ENCODE data around the gene RBM10. TPM values are rescaled to one million over a fixed set of nuclear protein-coding genes. Genes with fewer than 3 reads are reported as not detected.

The RBM10 gene, protein sequence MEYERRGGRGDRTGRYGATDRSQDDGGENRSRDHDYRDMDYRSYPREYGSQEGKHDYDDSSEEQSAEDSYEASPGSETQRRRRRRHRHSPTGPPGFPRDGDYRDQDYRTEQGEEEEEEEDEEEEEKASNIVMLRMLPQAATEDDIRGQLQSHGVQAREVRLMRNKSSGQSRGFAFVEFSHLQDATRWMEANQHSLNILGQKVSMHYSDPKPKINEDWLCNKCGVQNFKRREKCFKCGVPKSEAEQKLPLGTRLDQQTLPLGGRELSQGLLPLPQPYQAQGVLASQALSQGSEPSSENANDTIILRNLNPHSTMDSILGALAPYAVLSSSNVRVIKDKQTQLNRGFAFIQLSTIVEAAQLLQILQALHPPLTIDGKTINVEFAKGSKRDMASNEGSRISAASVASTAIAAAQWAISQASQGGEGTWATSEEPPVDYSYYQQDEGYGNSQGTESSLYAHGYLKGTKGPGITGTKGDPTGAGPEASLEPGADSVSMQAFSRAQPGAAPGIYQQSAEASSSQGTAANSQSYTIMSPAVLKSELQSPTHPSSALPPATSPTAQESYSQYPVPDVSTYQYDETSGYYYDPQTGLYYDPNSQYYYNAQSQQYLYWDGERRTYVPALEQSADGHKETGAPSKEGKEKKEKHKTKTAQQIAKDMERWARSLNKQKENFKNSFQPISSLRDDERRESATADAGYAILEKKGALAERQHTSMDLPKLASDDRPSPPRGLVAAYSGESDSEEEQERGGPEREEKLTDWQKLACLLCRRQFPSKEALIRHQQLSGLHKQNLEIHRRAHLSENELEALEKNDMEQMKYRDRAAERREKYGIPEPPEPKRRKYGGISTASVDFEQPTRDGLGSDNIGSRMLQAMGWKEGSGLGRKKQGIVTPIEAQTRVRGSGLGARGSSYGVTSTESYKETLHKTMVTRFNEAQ
- total RNA-seq (2022) (41.0 and 41.2 TPM in 2 replicates), Bru-seq, nascent RNA (percentile 72 among the genes with signal in this experiment), BruChase-seq, experiment 1, labeled RNA remaining after a 2-hour chase (percentile 71 among the genes with signal in this experiment), BruChase-seq, experiment 2, labeled RNA remaining after a 6-hour chase (percentile 76 among the genes with signal in this experiment)
- long read RNA-seq, transcript RBM10-203 (24 exons, 3,747 nt), result major isoform, 8 of 49 reads
- long read RNA-seq, transcript RBM10-202 (23 exons, 3,108 nt), result minor isoform, 5 of 49 reads
- long read RNA-seq, partial matches to known transcripts, result 20 of 49 reads
- long read RNA-seq, other reads (novel, unspliced or antisense), result 13 of 49 reads

DNA sequence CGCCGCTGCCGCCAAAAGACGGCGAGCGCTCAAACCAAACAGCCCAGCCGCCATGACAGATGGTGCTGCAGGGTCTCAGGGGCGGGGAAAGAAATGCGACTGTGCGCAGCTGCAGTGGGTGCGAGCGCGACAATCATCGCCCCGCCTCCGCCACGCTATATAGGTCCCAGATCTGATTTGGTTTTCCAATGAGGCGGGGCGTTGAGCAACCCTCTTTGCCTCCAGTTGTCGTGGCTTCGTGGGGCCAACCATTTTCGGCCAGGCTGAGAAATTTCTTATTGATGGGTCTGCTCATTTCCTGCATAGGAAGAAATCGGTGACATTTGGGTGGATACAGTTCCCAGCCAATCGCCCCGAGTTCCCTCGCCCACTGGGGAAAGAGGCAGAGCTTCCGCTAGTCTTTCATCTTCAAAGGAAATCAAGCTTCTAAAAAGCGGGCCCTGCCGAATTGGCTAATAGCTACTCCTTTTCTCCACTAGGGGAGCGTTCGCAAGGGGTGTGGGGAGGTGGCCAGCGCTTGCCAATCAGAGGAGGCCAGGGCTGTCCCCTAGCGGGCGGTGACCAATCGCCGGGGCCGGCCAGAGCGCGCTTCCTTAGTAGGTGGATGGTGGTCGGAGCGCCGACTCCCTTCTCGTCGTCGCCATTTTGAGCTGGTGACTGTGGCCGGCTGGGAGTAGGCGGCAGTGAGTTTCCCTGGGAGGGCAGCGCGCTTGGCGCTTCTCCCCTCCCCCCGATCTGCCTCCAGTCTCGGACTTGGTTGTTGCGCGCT is at the start of gene RBM10, which contains the start of gene NDUFB11:
TSS of gene RBM10 (plus strand) at position 596 of the 769 bp plus-strand sequence. CDS start 2,261 bp downstream, outside the sequence.
TSS of gene NDUFB11 (minus strand) at position 77 of the 769 bp plus-strand sequence. CDS start at position 54, 23 bp downstream.
- Histone ChIP-seq H3K36me3 (ENCODE audit: control insufficient read depth, insufficient read depth, low read length) (no peaks in the 10 kb centered on the region; the same call in 1 of the 2 replicates), H3K4me1 (no peaks in the 10 kb centered on the region), H3K4me3 (ENCODE audit: low read depth, low read length) (peak within 1 kb of the TSS; percentile 94), H3K27me3 (replicated peaks; ENCODE audit: control insufficient read depth, insufficient read depth, low read length) (no peaks in the 10 kb centered on the region), H3K9me3 (no peaks in the 10 kb centered on the region)
- H3K4me1 Mint-ChIP-seq (ENCODE audit: low read depth, unreplicated experiment), result peaks cover 7% of the 10 kb centered on the region
- peak within 1 kb of the TSS; percentile 92 for H3K4me3 Mint-ChIP-seq (ENCODE audit: unreplicated experiment)
- H3K27me3 Mint-ChIP-seq (ENCODE audit: insufficient read depth, unreplicated experiment), result no peaks in the 10 kb centered on the region
- ChIA-PET POLR2A (interaction anchor here (0.7 to 1.5 kb wide), 5 partner anchors 16 to 1551 kb away, joined by 3 to 12 read pairs (median 7); partner anchors contain the start of gene USP11), CTCF (interaction anchor here (0.6 to 1.2 kb wide), 8 partner anchors 8 to 379 kb away, joined by 3 to 6 read pairs (median 3); no protein-coding TSS in a partner anchor)
- BruUV-seq (replicated peaks), result no TSS peak
- peaks cover 33% of the 10 kb centered on the region for H3K36me3 Mint-ChIP-seq (ENCODE audit: insufficient read depth, unreplicated experiment)
- intact Hi-C loops (cut with micrococcal nuclease; ENCODE audit: unreplicated experiment), result no loop called here
- peak; percentile 94 for DNase-seq
- TF ChIP-seq, protein P1, sequence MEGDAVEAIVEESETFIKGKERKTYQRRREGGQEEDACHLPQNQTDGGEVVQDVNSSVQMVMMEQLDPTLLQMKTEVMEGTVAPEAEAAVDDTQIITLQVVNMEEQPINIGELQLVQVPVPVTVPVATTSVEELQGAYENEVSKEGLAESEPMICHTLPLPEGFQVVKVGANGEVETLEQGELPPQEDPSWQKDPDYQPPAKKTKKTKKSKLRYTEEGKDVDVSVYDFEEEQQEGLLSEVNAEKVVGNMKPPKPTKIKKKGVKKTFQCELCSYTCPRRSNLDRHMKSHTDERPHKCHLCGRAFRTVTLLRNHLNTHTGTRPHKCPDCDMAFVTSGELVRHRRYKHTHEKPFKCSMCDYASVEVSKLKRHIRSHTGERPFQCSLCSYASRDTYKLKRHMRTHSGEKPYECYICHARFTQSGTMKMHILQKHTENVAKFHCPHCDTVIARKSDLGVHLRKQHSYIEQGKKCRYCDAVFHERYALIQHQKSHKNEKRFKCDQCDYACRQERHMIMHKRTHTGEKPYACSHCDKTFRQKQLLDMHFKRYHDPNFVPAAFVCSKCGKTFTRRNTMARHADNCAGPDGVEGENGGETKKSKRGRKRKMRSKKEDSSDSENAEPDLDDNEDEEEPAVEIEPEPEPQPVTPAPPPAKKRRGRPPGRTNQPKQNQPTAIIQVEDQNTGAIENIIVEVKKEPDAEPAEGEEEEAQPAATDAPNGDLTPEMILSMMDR (IDR thresholded peaks at IDR 0.05; ENCODE audit: insufficient read depth in 1 of 2, low read depth in 1 of 2, low read length in 1 of 2, severe bottlenecking in 1 of 2, unreplicated experiment in 1 of 2), result peak; percentile 54 to 60
- no peaks in the 10 kb centered on the region for H3K9me3 Mint-ChIP-seq (ENCODE audit: unreplicated experiment)
- H3K27ac Mint-ChIP-seq (ENCODE audit: unreplicated experiment), result peak within 1 kb of the TSS; percentile 99

- no peaks in the 10 kb centered on the region for H3K4me1 Mint-ChIP-seq (ENCODE audit: low read depth, unreplicated experiment)
- intact Hi-C loops (cut with micrococcal nuclease; ENCODE audit: unreplicated experiment), result no loop called here
- Histone ChIP-seq H3K4me1 (peaks cover 10% of the 10 kb centered on the region), H3K27me3 (replicated peaks; ENCODE audit: control insufficient read depth, insufficient read depth, low read length) (no peaks in the 10 kb centered on the region), H3K4me3 (ENCODE audit: low read depth, low read length) (no peak overlapping the region), H3K36me3 (ENCODE audit: control insufficient read depth, insufficient read depth, low read length) (no peaks in the 10 kb centered on the region), H3K9me3 (no peaks in the 10 kb centered on the region)
- CTCF ChIA-PET, result no interaction called here
- H3K27ac Mint-ChIP-seq (ENCODE audit: unreplicated experiment), result no peak overlapping the region
- POLR2A ChIA-PET, result no interaction called here
- BruUV-seq (replicated peaks), result no TSS peak
- H3K9me3 Mint-ChIP-seq (ENCODE audit: unreplicated experiment), result no peaks in the 10 kb centered on the region
- peaks cover 18% of the 10 kb centered on the region for H3K36me3 Mint-ChIP-seq (ENCODE audit: insufficient read depth, unreplicated experiment)
- H3K27me3 Mint-ChIP-seq (ENCODE audit: insufficient read depth, unreplicated experiment), result no peaks in the 10 kb centered on the region
- H3K4me3 Mint-ChIP-seq (ENCODE audit: unreplicated experiment), result no peak overlapping the region
- DNase-seq, result no peak
- TF ChIP-seq, protein P1 (IDR thresholded peaks at IDR 0.05; ENCODE audit: insufficient read depth in 1 of 2, low read depth in 1 of 2, low read length in 1 of 2, severe bottlenecking in 1 of 2, unreplicated experiment in 1 of 2), result no peak
Observed at GRCh38 chrX:47097018-47097417, 48.0 kb upstream of the RBM10 start.
